ENCODE measurements around the gene ANKRD63.

The ANKRD63 gene

DNA sequence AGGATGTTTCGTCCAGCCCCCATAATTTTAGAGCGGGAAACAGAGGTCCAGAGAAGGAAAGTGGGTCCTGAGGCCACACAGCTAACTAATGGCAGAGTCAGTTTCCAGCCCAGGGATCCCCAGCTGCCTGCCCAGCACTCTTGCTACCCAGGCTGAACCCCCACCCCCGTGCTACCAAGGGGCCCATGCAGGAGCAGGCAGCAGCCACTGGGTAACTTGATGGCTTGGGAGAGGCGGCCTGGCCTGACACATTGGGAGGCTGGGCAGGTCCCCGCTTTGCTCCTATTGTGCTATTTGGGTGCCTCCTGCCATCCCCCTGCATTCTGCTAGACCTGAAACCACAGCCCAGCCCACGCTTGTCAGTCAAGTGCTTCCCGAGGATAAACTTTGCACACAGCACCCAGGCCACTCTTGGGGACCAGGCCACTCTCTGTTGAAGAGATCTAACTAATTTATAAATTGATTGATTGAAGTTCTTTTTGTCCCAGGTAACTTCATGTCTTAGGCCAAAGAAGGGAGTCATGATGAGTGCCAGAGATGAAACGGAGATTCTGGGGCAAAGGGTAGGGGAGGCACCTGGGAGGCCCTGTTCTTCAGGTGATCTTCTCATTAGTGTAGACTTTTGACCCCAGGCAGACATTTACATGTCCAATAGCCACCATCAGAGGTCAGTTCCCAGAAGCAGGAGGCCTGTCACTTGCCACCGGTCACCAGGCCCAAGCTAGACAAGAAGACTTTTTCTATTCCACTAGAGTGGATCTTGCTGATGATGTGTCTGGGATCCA lies 37.0 kb downstream of the ANKRD63 start:
- Histone ChIP-seq H3K4me3 (ENCODE audit: low read depth in 1 of 2, low read length in 2 of 2) (no peak overlapping the region), H3K4me1 (ENCODE audit: control insufficient read depth in 1 of 2, insufficient read depth in 2 of 2, low read length in 2 of 2) (no peaks in the 10 kb centered on the region), H3K27ac (ENCODE audit: low read length) (no peak overlapping the region)

DNA sequence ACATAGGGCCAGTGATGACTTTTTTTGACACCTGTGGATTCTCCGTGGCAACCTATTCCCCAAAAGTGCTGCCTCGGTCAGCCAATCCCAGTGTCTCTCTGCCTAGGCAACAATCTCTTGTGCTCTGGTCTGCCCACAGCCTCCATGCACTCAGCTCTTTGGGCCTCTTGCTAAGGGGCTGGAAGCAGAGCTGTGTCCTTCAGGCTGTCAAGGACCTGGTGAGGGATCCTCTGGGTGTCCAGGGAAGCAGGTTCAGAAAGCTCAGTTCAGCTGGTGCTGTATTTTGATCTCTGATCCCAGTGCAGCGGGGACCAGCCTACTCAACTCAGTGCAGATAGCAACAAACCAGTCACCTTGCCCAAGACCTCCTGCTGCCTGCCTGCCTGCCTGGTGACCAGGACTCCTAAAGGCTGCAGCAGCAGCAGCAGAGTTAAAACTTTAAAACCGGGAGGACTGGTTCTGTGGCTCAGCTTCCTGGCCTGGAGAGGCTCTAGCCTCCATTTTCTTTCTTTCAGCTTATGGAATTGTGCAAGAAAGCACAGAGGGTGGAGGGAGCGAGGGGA lies 37.8 kb downstream of the ANKRD63 start:
- no peaks in the 10 kb centered on the region for H3K27me3 ChIP-seq (ENCODE audit: low read depth, low read length)
- no peaks in the 10 kb centered on the region for H3K9me3 ChIP-seq (ENCODE audit: control insufficient read depth in 1 of 2, low read length in 2 of 2)
- H3K36me3 ChIP-seq (ENCODE audit: control insufficient read depth in 1 of 2, insufficient read depth in 2 of 2, low read length in 2 of 2) = no peaks in the 10 kb centered on the region
- H3K4me1 ChIP-seq (ENCODE audit: control insufficient read depth in 1 of 2, insufficient read depth in 2 of 2, low read length in 2 of 2) = no peaks in the 10 kb centered on the region
- no peak overlapping the region for H3K4me3 ChIP-seq (ENCODE audit: low read depth in 1 of 2, low read length in 2 of 2)
- no peak overlapping the region for H3K27ac ChIP-seq (ENCODE audit: low read length)

More for the DNA sequence above, 37.0 kb downstream of the ANKRD63 start:
- no peaks in the 10 kb centered on the region for H3K27me3 ChIP-seq (ENCODE audit: low read depth, low read length)
- H3K36me3 ChIP-seq (ENCODE audit: control insufficient read depth in 1 of 2, insufficient read depth in 2 of 2, low read length in 2 of 2) = no peaks in the 10 kb centered on the region
- H3K9me3 ChIP-seq (ENCODE audit: control insufficient read depth in 1 of 2, low read length in 2 of 2) = no peaks in the 10 kb centered on the region

DNA sequence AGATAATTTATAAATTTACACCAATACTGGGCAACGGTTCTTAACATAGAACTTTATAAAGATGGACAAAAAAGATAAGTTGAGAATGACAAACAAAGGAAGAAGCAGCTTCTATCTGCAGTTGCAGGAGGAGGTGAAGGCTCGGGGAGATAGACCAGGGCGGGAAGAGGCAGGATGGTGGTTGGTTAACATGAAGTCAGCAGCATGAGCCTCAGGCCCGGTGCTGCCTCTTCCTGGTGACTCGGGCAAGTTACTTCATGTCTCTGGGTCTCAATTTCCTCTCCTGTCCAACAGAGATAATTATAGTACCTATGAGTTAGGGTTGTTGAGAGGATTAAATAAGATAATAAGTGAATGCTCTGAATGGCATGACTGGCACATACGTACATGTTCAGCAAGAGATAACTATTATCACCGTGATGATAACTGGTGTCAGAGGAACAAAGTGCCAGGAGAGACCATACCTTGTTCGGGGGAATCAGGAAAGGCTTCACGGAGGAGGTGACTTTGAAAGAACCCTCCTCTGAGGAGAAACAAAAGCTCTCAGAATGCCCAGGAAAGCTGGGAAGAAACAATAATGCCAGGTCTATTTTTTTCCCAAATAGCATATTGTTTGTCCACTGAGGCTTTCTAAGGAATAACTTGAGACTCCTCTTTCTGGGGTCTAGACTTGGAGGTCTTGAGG lies 39.6 kb downstream of the ANKRD63 start:
- Histone ChIP-seq H3K27me3 (ENCODE audit: low read depth, low read length) (no peaks in the 10 kb centered on the region), H3K36me3 (ENCODE audit: control insufficient read depth in 1 of 2, insufficient read depth in 2 of 2, low read length in 2 of 2) (no peaks in the 10 kb centered on the region), H3K4me1 (ENCODE audit: control insufficient read depth in 1 of 2, insufficient read depth in 2 of 2, low read length in 2 of 2) (peaks cover 0 to 10% of the 10 kb centered on the region in 2 donors), H3K4me3 (ENCODE audit: low read depth in 1 of 2, low read length in 2 of 2) (no peak overlapping the region), H3K27ac (ENCODE audit: low read length) (no peak overlapping the region), H3K9me3 (ENCODE audit: control insufficient read depth in 1 of 2, low read length in 2 of 2) (no peaks in the 10 kb centered on the region)

DNA sequence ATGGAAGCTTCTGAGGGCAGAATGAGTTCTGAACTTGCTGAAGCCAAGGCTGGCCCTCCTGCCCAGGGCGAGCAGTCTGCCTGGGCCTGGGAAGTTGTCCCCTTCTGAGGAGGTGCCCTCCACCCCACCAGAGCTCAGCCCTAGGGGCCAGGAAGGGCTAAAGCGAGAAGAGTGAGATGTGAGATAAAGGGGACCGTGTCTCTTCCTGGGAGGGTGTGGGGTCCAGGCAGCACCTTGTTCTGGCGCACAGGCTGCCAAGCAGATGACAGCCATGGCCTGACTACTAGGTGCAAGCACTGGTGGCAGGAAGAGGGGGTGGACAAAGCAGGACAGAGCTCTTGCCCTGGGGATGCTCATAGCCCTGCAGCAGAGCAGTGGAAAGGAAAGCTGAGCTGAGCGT lies 40.3 kb downstream of the ANKRD63 start:
- Histone ChIP-seq H3K4me1 (ENCODE audit: control insufficient read depth in 1 of 2, insufficient read depth in 2 of 2, low read length in 2 of 2) (peaks cover 0 to 10% of the 10 kb centered on the region in 2 donors), H3K36me3 (ENCODE audit: control insufficient read depth in 1 of 2, insufficient read depth in 2 of 2, low read length in 2 of 2) (no peaks in the 10 kb centered on the region), H3K9me3 (ENCODE audit: control insufficient read depth in 1 of 2, low read length in 2 of 2) (no peaks in the 10 kb centered on the region), H3K27me3 (ENCODE audit: low read depth, low read length) (no peaks in the 10 kb centered on the region), H3K27ac (ENCODE audit: low read length) (no peak overlapping the region), H3K4me3 (ENCODE audit: low read depth in 1 of 2, low read length in 2 of 2) (no peak overlapping the region)

DNA sequence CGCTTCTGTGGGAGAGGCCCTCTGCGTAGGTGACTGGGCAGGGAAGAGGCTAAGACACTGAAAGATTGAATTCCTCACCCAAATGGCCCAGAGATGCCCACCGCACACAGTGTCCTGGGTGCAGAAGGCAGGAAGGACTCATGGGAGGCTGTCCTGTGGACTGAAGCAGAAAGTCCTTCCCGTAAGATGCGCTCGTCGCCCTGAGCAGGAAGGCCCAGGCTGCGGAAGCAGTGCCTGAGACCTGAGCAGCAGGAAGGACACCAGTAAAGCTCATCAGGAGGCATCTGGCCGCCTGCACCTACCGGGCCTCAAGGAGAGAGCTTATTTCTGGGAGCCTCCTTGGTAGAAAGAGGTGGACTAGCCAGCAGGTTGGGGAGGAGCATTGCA lies 40.7 kb downstream of the ANKRD63 start:
- Histone ChIP-seq H3K9me3 (ENCODE audit: control insufficient read depth in 1 of 2, low read length in 2 of 2) (no peaks in the 10 kb centered on the region), H3K36me3 (ENCODE audit: control insufficient read depth in 1 of 2, insufficient read depth in 2 of 2, low read length in 2 of 2) (no peaks in the 10 kb centered on the region), H3K27me3 (ENCODE audit: low read depth, low read length) (no peaks in the 10 kb centered on the region), H3K4me1 (ENCODE audit: control insufficient read depth in 1 of 2, insufficient read depth in 2 of 2, low read length in 2 of 2) (peaks cover 0 to 10% of the 10 kb centered on the region in 2 donors), H3K27ac (ENCODE audit: low read length) (no peak overlapping the region), H3K4me3 (ENCODE audit: low read depth in 1 of 2, low read length in 2 of 2) (no peak overlapping the region)

DNA sequence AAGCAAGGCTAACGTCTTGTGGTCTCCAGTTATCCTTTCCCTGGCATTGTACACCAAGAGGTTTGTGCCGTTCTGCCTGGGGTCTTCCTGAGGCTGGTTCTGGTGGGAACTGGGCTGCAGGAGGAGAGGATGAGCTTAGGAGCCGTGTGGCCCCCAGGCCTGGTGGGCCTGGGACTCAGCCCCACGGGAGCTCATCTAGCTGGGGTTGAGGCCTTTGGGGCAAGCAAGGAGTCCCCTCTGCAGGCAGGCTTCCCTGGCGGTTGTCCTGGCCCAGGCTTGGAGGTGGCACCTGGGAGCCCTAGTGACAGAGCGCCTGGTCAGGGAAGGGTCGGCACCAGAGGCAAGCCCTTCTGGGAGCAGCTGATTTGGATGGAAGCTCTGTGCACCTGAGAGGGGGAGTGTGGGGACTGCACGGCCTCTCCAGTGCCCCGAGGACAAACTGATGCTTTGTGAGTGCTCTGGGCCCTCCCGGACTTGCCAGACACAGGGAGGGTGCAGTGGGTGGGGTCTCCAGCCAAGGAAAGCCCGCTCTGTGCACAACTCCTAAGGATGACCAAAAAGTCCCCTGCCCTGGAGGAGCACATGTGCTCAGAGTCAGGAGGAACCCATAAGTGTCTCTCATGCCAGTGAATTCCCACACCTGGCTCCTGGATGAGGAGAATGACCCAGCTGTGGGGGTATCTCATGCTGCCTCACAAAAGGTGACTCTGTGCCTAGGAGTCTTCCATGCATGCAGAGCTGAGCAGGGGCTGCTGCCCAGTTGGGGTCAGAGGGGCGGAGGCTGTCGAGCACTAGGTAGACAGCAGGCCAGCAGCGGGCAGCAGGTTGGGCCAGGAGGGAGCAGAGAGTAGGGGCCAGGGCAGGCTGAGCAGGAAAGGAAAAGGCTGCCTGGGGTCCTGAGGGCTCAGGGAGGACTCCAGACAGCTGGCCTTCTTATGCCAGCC lies 41.3 kb downstream of the ANKRD63 start:
- Histone ChIP-seq H3K27ac (ENCODE audit: low read length) (no peak overlapping the region), H3K27me3 (ENCODE audit: low read depth, low read length) (no peaks in the 10 kb centered on the region), H3K4me1 (ENCODE audit: control insufficient read depth in 1 of 2, insufficient read depth in 2 of 2, low read length in 2 of 2) (peaks cover 0 to 10% of the 10 kb centered on the region in 2 donors), H3K4me3 (ENCODE audit: low read depth in 1 of 2, low read length in 2 of 2) (no peak overlapping the region), H3K9me3 (ENCODE audit: control insufficient read depth in 1 of 2, low read length in 2 of 2) (no peaks in the 10 kb centered on the region), H3K36me3 (ENCODE audit: control insufficient read depth in 1 of 2, insufficient read depth in 2 of 2, low read length in 2 of 2) (no peaks in the 10 kb centered on the region)

DNA sequence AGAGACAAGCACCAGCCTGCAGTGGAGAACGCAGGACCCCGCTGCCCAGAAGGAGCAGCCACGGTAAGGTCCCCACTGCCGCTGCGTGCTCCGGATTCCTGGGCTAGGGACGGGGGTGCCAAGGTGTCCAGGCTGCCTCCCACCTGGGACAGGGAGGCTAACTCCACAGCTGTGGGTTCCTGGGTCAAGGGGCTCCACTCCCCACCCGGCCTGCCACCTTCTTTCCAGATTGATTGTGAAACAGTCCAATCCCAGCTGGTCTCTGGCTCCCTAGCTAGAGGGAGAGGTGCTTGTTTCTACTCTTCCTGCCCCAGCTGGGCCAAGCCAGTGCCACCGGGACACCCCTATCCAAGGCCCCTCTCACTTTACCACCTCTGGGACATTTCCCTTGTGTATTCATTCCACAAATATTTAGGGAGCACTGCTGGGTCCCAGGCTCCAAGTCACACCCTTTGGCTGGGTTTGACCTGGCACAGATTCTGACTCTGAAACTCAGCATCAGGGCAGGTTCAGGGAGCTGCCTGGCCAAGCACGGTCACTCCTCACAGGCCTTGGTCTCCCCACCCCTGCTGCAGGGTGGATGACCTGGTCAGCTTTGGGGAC lies 42.1 kb downstream of the ANKRD63 start:
- no peaks in the 10 kb centered on the region for H3K9me3 ChIP-seq (ENCODE audit: control insufficient read depth in 1 of 2, low read length in 2 of 2)
- no peaks in the 10 kb centered on the region for H3K27me3 ChIP-seq (ENCODE audit: low read depth, low read length)
- no peak overlapping the region for H3K4me3 ChIP-seq (ENCODE audit: low read depth in 1 of 2, low read length in 2 of 2)
- no peak overlapping the region for H3K27ac ChIP-seq (ENCODE audit: low read length)
- H3K4me1 ChIP-seq (ENCODE audit: control insufficient read depth in 1 of 2, insufficient read depth in 2 of 2, low read length in 2 of 2) = peaks cover 0 to 10% of the 10 kb centered on the region in 2 donors
- no peaks in the 10 kb centered on the region for H3K36me3 ChIP-seq (ENCODE audit: control insufficient read depth in 1 of 2, insufficient read depth in 2 of 2, low read length in 2 of 2)

DNA sequence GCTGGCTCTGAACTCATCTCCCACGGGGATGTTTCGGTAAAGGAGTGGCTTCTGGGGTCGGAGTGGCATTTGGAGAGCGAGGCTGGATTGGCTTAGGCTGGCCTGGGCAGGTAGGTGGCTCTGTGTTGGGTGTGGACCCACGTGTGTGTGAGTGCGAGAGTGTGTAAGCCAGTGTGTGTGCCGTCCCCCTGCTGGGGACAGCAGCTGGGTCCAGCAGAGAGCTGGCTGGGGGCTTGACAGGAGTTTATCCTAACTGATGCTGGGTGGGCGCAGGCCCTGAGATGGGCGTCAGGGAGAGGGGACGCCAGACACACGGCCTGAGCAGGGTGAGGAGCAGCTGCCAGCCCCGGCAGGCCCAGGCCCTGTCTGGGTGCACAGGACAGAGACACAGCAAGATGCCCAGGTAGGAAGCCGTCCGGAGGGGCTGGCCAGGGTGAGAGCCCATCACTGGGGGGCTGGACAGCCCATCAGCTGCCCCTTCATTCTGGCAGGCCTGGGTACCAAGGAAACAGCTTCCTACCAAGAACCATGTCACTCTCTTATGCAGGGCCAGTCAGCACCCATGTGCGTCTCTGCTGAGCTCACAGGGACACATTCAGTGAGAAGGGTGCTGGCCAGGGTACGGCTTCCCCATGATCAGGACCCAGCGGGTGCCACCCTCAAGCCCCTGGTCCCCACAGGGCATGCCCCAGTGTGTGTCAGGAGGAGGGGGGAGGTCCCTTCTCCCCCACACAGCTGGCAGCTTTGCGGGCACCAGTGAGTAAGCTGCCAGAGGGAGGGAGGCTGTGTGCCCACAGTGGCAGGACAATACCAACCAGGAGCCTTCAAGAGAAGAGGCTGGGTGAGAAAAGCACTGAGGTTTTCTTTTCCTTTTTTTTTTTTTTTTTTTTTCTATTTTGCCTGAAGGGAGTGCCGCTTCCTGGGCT lies 42.9 kb downstream of the ANKRD63 start:
- peaks cover 0 to 10% of the 10 kb centered on the region in 2 donors for H3K4me1 ChIP-seq (ENCODE audit: control insufficient read depth in 1 of 2, insufficient read depth in 2 of 2, low read length in 2 of 2)
- no peaks in the 10 kb centered on the region for H3K9me3 ChIP-seq (ENCODE audit: control insufficient read depth in 1 of 2, low read length in 2 of 2)
- no peak overlapping the region for H3K27ac ChIP-seq (ENCODE audit: low read length)
- H3K4me3 ChIP-seq (ENCODE audit: low read depth in 1 of 2, low read length in 2 of 2) = no peak overlapping the region
- no peaks in the 10 kb centered on the region for H3K27me3 ChIP-seq (ENCODE audit: low read depth, low read length)
- no peaks in the 10 kb centered on the region for H3K36me3 ChIP-seq (ENCODE audit: control insufficient read depth in 1 of 2, insufficient read depth in 2 of 2, low read length in 2 of 2)

DNA sequence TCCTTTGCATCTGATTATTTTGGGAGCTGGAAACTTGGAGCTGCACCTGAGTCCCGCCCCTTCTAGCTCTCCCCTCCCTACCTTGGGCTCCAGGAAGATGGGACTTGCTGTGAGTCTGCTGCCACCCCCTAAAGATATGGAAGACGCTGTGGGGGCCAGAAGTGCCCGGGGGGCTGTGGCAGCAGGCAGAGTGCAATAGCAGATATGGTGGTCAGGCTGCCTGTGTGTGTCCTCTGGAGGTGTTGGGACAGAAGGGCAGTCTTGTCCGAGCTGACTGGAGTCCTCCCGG lies 43.5 kb downstream of the ANKRD63 start:
- peaks cover 0 to 10% of the 10 kb centered on the region in 2 donors for H3K4me1 ChIP-seq (ENCODE audit: control insufficient read depth in 1 of 2, insufficient read depth in 2 of 2, low read length in 2 of 2)
- no peak overlapping the region for H3K27ac ChIP-seq (ENCODE audit: low read length)
- H3K27me3 ChIP-seq (ENCODE audit: low read depth, low read length) = no peaks in the 10 kb centered on the region
- H3K9me3 ChIP-seq (ENCODE audit: control insufficient read depth in 1 of 2, low read length in 2 of 2) = no peaks in the 10 kb centered on the region
- no peaks in the 10 kb centered on the region for H3K36me3 ChIP-seq (ENCODE audit: control insufficient read depth in 1 of 2, insufficient read depth in 2 of 2, low read length in 2 of 2)
- peak overlapping the region in 1 of 2 donors; percentile 44 for H3K4me3 ChIP-seq (ENCODE audit: low read depth in 1 of 2, low read length in 2 of 2)
